Endothelial cell of umbilical vein (primary cell): ENCODE data around the gene GCSH.

Source experiments
- CTCF ChIP-seq, 2 donors: IDR thresholded peaks; 1 replicate in 1 of 2; 2 replicates in 1 of 2; pipeline ENCODE4 v1.5.1; 2011; ENCODE audit warnings: low read length in 2 of 2, mild to moderate bottlenecking in 2 of 2, moderate library complexity in 2 of 2, control low read depth in 1 of 2, inconsistent platforms in 1 of 2, low read depth in 1 of 2; ENCODE audit not compliant: insufficient read depth in 1 of 2; ENCODE audit errors: extremely low read depth in 1 of 2
- POLR2A ChIP-seq: IDR thresholded peaks from 2 replicates; pipeline ENCODE4 v1.6.1; 2012; ENCODE audit warnings: low read depth, mild to moderate bottlenecking, control low read depth, low read length
- POLR2AphosphoS5 ChIP-seq: IDR thresholded peaks from 2 replicates; pipeline ENCODE4 v1.6.1; 2012; ENCODE audit warnings: low read depth, mild to moderate bottlenecking, control low read depth, low read length, moderate library complexity; ENCODE audit not compliant: insufficient read depth

- TF ChIP-seq POLR2A (no peak), POLR2AphosphoS5 (no peak), CTCF (IDR thresholded peaks at IDR 0.05; ENCODE audit: extremely low read depth in 1 of 2, insufficient read depth in 1 of 2, low read depth in 1 of 2, low read length in 2 of 2) (no peak)
Measured at GRCh38 chr16:81061871-81062608, 34.2 kb downstream of the GCSH start.
